Breast epithelium (tissue), 3 donors: ENCODE measurements around the gene ZSWIM6.

ENCODE experiments used
- POLR2AphosphoS5 ChIP-seq, 3 donors: sonication (generic); formaldehyde crosslinking; IDR thresholded peaks; one replicate each; pipeline ENCODE4 v1.6.1; 2017; ENCODE audit warnings: antibody characterized with exemption in 3 of 3
- TF ChIP-seq, protein P1 (sequence below), 3 donors: fragments of 450-650 bp; IDR thresholded peaks; one replicate each; pipeline ENCODE4 v1.5.1; 2016 to 2017; ENCODE audit warnings: antibody characterized with exemption in 3 of 3, mild to moderate bottlenecking in 3 of 3, moderate library complexity in 3 of 3

DNA sequence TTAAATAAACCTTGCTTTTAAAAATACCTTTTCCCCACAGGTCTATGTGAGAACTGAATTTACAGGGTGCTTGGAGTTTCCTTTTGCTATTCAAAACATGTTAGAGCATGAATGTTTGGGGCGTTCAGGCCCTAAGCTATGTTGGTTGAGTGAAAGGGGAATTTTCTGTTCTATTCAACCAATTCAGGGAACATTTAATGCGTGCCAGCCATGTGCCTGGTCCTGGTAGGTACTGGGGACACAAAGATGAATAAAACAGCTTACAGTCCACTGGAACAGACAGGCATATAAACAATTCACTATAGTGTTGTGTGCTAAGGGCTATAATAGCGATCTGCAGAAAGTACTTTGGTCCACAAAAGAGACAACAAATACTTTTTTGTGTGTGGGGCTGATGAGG is 108.5 kb downstream of the ZSWIM6 start:
- TF ChIP-seq, protein P1, sequence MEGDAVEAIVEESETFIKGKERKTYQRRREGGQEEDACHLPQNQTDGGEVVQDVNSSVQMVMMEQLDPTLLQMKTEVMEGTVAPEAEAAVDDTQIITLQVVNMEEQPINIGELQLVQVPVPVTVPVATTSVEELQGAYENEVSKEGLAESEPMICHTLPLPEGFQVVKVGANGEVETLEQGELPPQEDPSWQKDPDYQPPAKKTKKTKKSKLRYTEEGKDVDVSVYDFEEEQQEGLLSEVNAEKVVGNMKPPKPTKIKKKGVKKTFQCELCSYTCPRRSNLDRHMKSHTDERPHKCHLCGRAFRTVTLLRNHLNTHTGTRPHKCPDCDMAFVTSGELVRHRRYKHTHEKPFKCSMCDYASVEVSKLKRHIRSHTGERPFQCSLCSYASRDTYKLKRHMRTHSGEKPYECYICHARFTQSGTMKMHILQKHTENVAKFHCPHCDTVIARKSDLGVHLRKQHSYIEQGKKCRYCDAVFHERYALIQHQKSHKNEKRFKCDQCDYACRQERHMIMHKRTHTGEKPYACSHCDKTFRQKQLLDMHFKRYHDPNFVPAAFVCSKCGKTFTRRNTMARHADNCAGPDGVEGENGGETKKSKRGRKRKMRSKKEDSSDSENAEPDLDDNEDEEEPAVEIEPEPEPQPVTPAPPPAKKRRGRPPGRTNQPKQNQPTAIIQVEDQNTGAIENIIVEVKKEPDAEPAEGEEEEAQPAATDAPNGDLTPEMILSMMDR (IDR thresholded peaks at IDR 0.05) = no peak
- TF ChIP-seq POLR2AphosphoS5 (IDR thresholded peaks at IDR 0.05) = no peak
